Stimulated activated naive CD8-positive, alpha-beta T cell treated with anti-CD3 and anti-CD28 coated beads, Interleukin-15, amount 100 ng/mL, for 72 hours (primary cell): ENCODE measurements around the gene SCYGR7.
A peak's percentile ranks its signal among the peaks of the same experiment; 100 is the strongest.

Experiments used
- ATAC-seq: fragments of 150-1000 bp; cut with Tn5 transposase; 2 replicates; pipeline ENCODE4 v1.10.0; 2021; ENCODE audit warnings: mild to moderate bottlenecking, moderate library complexity
- DNase-seq, 2 donors: peaks; one replicate each; pipeline ENCODE4 v3.0.0; 2021 to 2022
- H3K27ac Mint-ChIP-seq, 2 donors: one replicate each; pipeline ENCODE4 v1.8.0; 2022; ENCODE audit warnings: mild to moderate bottlenecking in 2 of 2, mixed read lengths in 2 of 2, moderate library complexity in 2 of 2
- H3K27me3 Mint-ChIP-seq: one replicate; pipeline ENCODE4 v1.8.0; 2022; ENCODE audit warnings: mixed read lengths
- H3K4me1 Mint-ChIP-seq: one replicate; pipeline ENCODE4 v1.8.0; 2022; ENCODE audit warnings: mild to moderate bottlenecking, mixed read lengths
- H3K4me3 Mint-ChIP-seq, 2 donors: one replicate each; pipeline ENCODE4 v1.8.0; 2022; ENCODE audit warnings: mild to moderate bottlenecking in 2 of 2, mixed read lengths in 2 of 2, moderate library complexity in 1 of 2
- H3K9me3 Mint-ChIP-seq, 2 donors: one replicate each; pipeline ENCODE4 v1.8.0; 2022; ENCODE audit warnings: mixed read lengths in 2 of 2

Gene SCYGR7

GRCh38 chr2:227774895-227775842 lies 47.0 kb downstream of the SCYGR7 start:
- H3K9me3 Mint-ChIP-seq = no peaks in the 10 kb centered on the region
- H3K4me1 Mint-ChIP-seq = peaks cover 37% of the 10 kb centered on the region
- peak overlapping the region in 1 of 2 donors; percentile 58 for H3K27ac Mint-ChIP-seq
- ATAC-seq = peak; percentile 42
- DNase-seq = no peak
- H3K4me3 Mint-ChIP-seq = peak overlapping the region in 1 of 2 donors; percentile 19
- H3K27me3 Mint-ChIP-seq = peaks cover 9% of the 10 kb centered on the region
